GM10248 (cell line): ENCODE measurements around the gene NEUROD2.

Experiments
- CTCF ChIA-PET: fragments of 300-600 bp; sonication (Branson Sonifier 250); formaldehyde crosslinking; extraction: SDS; loops from one replicate; lab custom pipeline; 2021; ENCODE audit warnings: antibody characterized with exemption; lab: Yijun Ruan, JAX
- POLR2A ChIA-PET: fragments of 350-650 bp; sonication (Branson Sonifier 250); formaldehyde crosslinking; extraction: SDS; loops from one replicate; lab custom pipeline; 2020; ENCODE audit warnings: antibody characterized with exemption; lab: Yijun Ruan, JAX
- DNase-seq: peaks from one replicate; pipeline ENCODE4 v3.0.0; 2012; ENCODE audit errors: extremely low spot score
- CTCF ChIP-seq: IDR thresholded peaks from 2 replicates; pipeline ENCODE4 v1.5.1; 2012; ENCODE audit warnings: mild to moderate bottlenecking, low read depth; ENCODE audit errors: extremely low read depth, missing control alignments, control extremely low read depth

The NEUROD2 gene

GRCh38 chr17:39568702-39569101, 39.0 kb downstream of the NEUROD2 start:
- ChIA-PET CTCF (interaction anchor here (1.2 to 2.4 kb wide), 4 partner anchors 21 to 86 kb away, joined by 3 to 8 read pairs (median 4); no protein-coding TSS in a partner anchor), POLR2A (no interaction called here)
- no peak for DNase-seq
- TF ChIP-seq CTCF = no peak

GRCh38 chr17:39566094-39566850, 41.4 kb downstream of the NEUROD2 start:
- no peak for TF ChIP-seq CTCF
- no peak for DNase-seq
- ChIA-PET CTCF (interaction anchor here (0.8 to 3.1 kb wide), 8 partner anchors 10 to 509 kb away, joined by 3 to 14 read pairs (median 4); no protein-coding TSS in a partner anchor), POLR2A (no interaction called here)

GRCh38 chr17:39564211-39564848, 43.4 kb downstream of the NEUROD2 start:
- ChIA-PET CTCF (interaction anchor here (1.0 to 3.1 kb wide), 3 partner anchors 12 to 17 kb away, joined by 3 to 14 read pairs (median 6); no protein-coding TSS in a partner anchor), POLR2A (no interaction called here)
- TF ChIP-seq CTCF = no peak
- DNase-seq = no peak

- POLR2A ChIA-PET = no interaction called here
- no peak for DNase-seq
- CTCF ChIA-PET = interaction anchor here (1.3 to 7.9 kb wide), 3 partner anchors 10 to 16 kb away, joined by 3 to 56 read pairs (median 14); no protein-coding TSS in a partner anchor
- TF ChIP-seq CTCF = no peak
These were observed 44.2 kb downstream of the NEUROD2 start for GRCh38 chr17:39563476-39563875.

GRCh38 chr17:39562976-39563375, 44.7 kb downstream of the NEUROD2 start:
- no peak for TF ChIP-seq CTCF
- ChIA-PET POLR2A (no interaction called here), CTCF (interaction anchor here (0.8 to 7.9 kb wide), 4 partner anchors 9 to 59 kb away, joined by 3 to 56 read pairs (median 4); no protein-coding TSS in a partner anchor)
- no peak for DNase-seq

- CTCF ChIA-PET = interaction anchor here (0.8 to 7.9 kb wide), 4 partner anchors 9 to 59 kb away, joined by 3 to 56 read pairs (median 4); no protein-coding TSS in a partner anchor
These were observed 45.3 kb downstream of the NEUROD2 start for GRCh38 chr17:39562395-39562794.

More at GRCh38 chr17:39562395-39562794, 45.3 kb downstream of the NEUROD2 start:
- no peak for DNase-seq
- POLR2A ChIA-PET = no interaction called here
- TF ChIP-seq CTCF = no peak
